Measurements from ENCODE around the gene ZNF773. TPM values are rescaled to one million over a fixed set of nuclear protein-coding genes. Genes with fewer than 3 reads are reported as not detected.
"Not testable (repeated sequence)": the region's sequence is repeated elsewhere in the genome, so short reads cannot be mapped to it uniquely, and the experiment has no call there.

The ZNF773 gene
- total and polyA plus RNA-seq, 4 experiments from 2014 or later = 5.2 to 28.7 (median 20.2) TPM

GRCh38 chr19:57515255-57515654, 15.5 kb downstream of the ZNF773 start:
- Mint-ChIP-seq H3K4me1 (no peaks in the 10 kb centered on the region), H3K9me3 (peaks cover 0 to 83% (median 71%) of the 10 kb centered on the region in 8 donors), H3K27ac (no peak overlapping the region), H3K4me3 (no peak overlapping the region), H3K36me3 (peaks cover 63 to 68% of the 10 kb centered on the region in 2 donors), H3K27me3 (no peaks in the 10 kb centered on the region)
- H3K4me1 ChIP-seq (ENCODE audit: insufficient read depth, low read length) = no peaks in the 10 kb centered on the region
- no peaks in the 10 kb centered on the region for H3K27me3 ChIP-seq (ENCODE audit: insufficient read depth, low read length)
- POLR2A ChIA-PET (ENCODE audit: partially characterized antibody) = no interaction called here
- CTCF ChIA-PET (ENCODE audit: partially characterized antibody) = no interaction called here
- intact Hi-C loops (cut with micrococcal nuclease) = no loop called here
- DNase-seq = no peak
- H3K36me3 ChIP-seq (ENCODE audit: insufficient read depth, low read length) = no peaks in the 10 kb centered on the region
- H3K9me3 ChIP-seq (ENCODE audit: control insufficient read depth in 1 of 2, low read length in 2 of 2) = peaks cover 0 to 29% of the 10 kb centered on the region in 2 donors
- no peak overlapping the region for H3K27ac ChIP-seq (ENCODE audit: low read depth, low read length)
- H3K4me3 ChIP-seq (ENCODE audit: low read length in 2 of 2) = no peak overlapping the region

DNA sequence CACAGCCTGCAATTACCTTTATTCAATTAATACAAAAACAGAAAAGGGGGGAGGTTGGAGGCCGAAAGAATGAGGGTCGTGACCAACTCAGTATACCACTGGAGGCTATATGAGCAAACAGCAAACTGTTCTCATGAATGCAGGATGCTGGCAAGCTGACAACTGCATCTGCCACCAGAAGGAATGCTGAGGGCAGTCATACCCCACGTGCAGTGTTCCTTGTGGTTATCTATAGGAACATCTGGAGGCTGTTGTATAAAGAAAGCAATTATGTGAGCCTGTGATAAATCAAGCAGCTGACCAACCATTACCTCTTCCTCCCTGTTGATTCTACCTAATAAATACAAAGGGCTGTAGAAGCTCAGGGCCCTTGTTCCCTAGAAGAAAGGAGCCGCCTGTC, 18.3 kb downstream of the ZNF773 start:
- H3K4me1 Mint-ChIP-seq; H3K4me3 ChIP-seq (ENCODE audit: low read length in 2 of 2); DNase-seq; H3K27ac Mint-ChIP-seq; H3K27me3 Mint-ChIP-seq; H3K27me3 ChIP-seq (ENCODE audit: insufficient read depth, low read length); H3K27ac ChIP-seq (ENCODE audit: low read depth, low read length); CTCF ChIA-PET (ENCODE audit: partially characterized antibody); H3K36me3 ChIP-seq (ENCODE audit: insufficient read depth, low read length); POLR2A ChIA-PET (ENCODE audit: partially characterized antibody); H3K4me1 ChIP-seq (ENCODE audit: insufficient read depth, low read length); H3K4me3 Mint-ChIP-seq; intact Hi-C loops (cut with micrococcal nuclease): not testable (repeated sequence)
- H3K9me3 ChIP-seq (ENCODE audit: control insufficient read depth in 1 of 2, low read length in 2 of 2) = peaks cover 0 to 17% of the 10 kb centered on the region in 2 donors
- H3K36me3 Mint-ChIP-seq = peaks cover 56 to 61% of the 10 kb centered on the region in 2 donors
- peaks cover 0 to 77% (median 64%) of the 10 kb centered on the region in 8 donors for H3K9me3 Mint-ChIP-seq

GRCh38 chr19:57527136-57527881, 27.6 kb downstream of the ZNF773 start, which contains the start of gene ZNF549:
TSS of gene ZNF549 (plus strand) at chr19:57527356. CDS start at chr19:57527574, 218 bp downstream.
- Histone ChIP-seq H3K36me3 (ENCODE audit: insufficient read depth, low read length) (peaks cover 16% of the 10 kb centered on the region), H3K27me3 (ENCODE audit: insufficient read depth, low read length) (no peaks in the 10 kb centered on the region), H3K9me3 (ENCODE audit: control insufficient read depth in 1 of 2, low read length in 2 of 2) (peaks cover 0 to 14% of the 10 kb centered on the region in 2 donors), H3K27ac (ENCODE audit: low read depth, low read length) (peak within 1 kb of the TSS; percentile 79), H3K4me1 (ENCODE audit: insufficient read depth, low read length) (peaks cover 16% of the 10 kb centered on the region), H3K4me3 (ENCODE audit: low read length in 2 of 2) (peak within 1 kb of the TSS; percentile 15 to 99)
- ChIA-PET POLR2A (ENCODE audit: partially characterized antibody) (interaction anchor here (0.6 to 1.3 kb wide), 15 partner anchors 24 to 361 kb away, joined by 3 to 7 read pairs (median 4); partner anchors contain the start of genes ZNF211, ZNF416, ZNF419 and ZNF550), CTCF (ENCODE audit: partially characterized antibody) (no interaction called here)
- Mint-ChIP-seq H3K27ac (peak within 1 kb of the TSS; percentile 86 to 97 (median 92)), H3K36me3 (peaks cover 41 to 47% of the 10 kb centered on the region in 2 donors), H3K4me1 (peaks cover 16 to 31% (median 22%) of the 10 kb centered on the region in 4 donors), H3K27me3 (peaks cover 0 to 4% of the 10 kb centered on the region in 2 donors), H3K9me3 (peaks cover 3 to 67% (median 54%) of the 10 kb centered on the region in 8 donors), H3K4me3 (peak within 1 kb of the TSS; percentile 86 to 98 (median 92))
- DNase-seq = peak; percentile 88 to 93 (median 90)
- intact Hi-C loops (cut with micrococcal nuclease) = loop anchor here (1.0 kb wide), 9 partner anchors 28 to 656 kb away; partner anchors contain the start of genes ZNF17, ZNF274, ZNF416 and ZNF543

DNA sequence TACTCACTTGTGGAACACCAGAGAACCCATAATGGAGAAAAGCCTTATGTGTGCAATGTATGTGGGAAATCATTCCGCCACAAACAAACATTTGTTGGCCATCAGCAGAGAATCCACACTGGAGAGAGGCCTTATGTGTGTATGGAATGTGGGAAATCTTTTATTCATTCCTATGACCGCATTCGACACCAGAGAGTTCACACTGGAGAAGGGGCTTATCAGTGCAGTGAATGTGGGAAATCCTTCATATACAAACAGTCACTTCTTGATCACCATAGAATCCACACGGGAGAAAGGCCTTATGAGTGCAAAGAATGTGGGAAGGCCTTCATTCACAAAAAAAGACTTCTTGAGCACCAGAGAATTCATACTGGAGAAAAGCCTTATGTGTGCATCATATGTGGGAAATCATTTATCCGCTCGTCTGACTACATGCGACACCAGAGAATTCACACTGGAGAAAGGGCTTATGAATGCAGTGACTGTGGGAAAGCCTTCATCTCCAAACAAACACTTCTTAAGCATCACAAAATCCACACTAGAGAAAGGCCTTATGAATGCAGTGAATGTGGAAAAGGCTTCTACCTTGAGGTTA, 38.3 kb downstream of the ZNF773 start:
- H3K4me3 ChIP-seq (ENCODE audit: low read length in 2 of 2) = peak overlapping the region; percentile 12 to 19

GRCh38 chr19:57546513-57546912, 46.8 kb downstream of the ZNF773 start:
- no peaks in the 10 kb centered on the region for H3K4me1 ChIP-seq (ENCODE audit: insufficient read depth, low read length)
- peaks cover 87 to 88% of the 10 kb centered on the region in 2 donors for H3K36me3 Mint-ChIP-seq
- POLR2A ChIA-PET (ENCODE audit: partially characterized antibody) = interaction anchor here (1.1 kb wide), 1 partner anchor 12 kb away, joined by 4 read pairs; no protein-coding TSS in a partner anchor
- no peaks in the 10 kb centered on the region for H3K27me3 ChIP-seq (ENCODE audit: insufficient read depth, low read length)
- H3K4me3 ChIP-seq (ENCODE audit: low read length in 2 of 2) = peak overlapping the region in 1 of 2 donors; percentile 9
- intact Hi-C loops (cut with micrococcal nuclease) = no loop called here
- no peaks in the 10 kb centered on the region for H3K4me1 Mint-ChIP-seq
- H3K27me3 Mint-ChIP-seq = no peaks in the 10 kb centered on the region
- H3K27ac ChIP-seq (ENCODE audit: low read depth, low read length) = no peak overlapping the region
- peaks cover 41% of the 10 kb centered on the region for H3K36me3 ChIP-seq (ENCODE audit: insufficient read depth, low read length)
- no peak overlapping the region for H3K4me3 Mint-ChIP-seq
- peaks cover 13 to 77% of the 10 kb centered on the region in 2 donors for H3K9me3 ChIP-seq (ENCODE audit: control insufficient read depth in 1 of 2, low read length in 2 of 2)
- no peak overlapping the region for H3K27ac Mint-ChIP-seq
- H3K9me3 Mint-ChIP-seq = peaks cover 10 to 98% (median 93%) of the 10 kb centered on the region in 8 donors
- DNase-seq = no peak
- CTCF ChIA-PET (ENCODE audit: partially characterized antibody) = no interaction called here

More for the DNA sequence above, 38.3 kb downstream of the ZNF773 start:
- CTCF ChIA-PET (ENCODE audit: partially characterized antibody) = no interaction called here
- Mint-ChIP-seq H3K27me3 (no peaks in the 10 kb centered on the region), H3K4me3 (no peak overlapping the region), H3K36me3 (peaks cover 90 to 93% of the 10 kb centered on the region in 2 donors), H3K9me3 (peaks cover 5 to 100% (median 96%) of the 10 kb centered on the region in 8 donors), H3K4me1 (peaks cover 0 to 10% (median 4%) of the 10 kb centered on the region in 4 donors), H3K27ac (no peak overlapping the region)
- Histone ChIP-seq H3K36me3 (ENCODE audit: insufficient read depth, low read length) (peaks cover 48% of the 10 kb centered on the region), H3K4me1 (ENCODE audit: insufficient read depth, low read length) (no peaks in the 10 kb centered on the region), H3K27ac (ENCODE audit: low read depth, low read length) (no peak overlapping the region), H3K9me3 (ENCODE audit: control insufficient read depth in 1 of 2, low read length in 2 of 2) (peaks cover 23 to 80% of the 10 kb centered on the region in 2 donors), H3K27me3 (ENCODE audit: insufficient read depth, low read length) (no peaks in the 10 kb centered on the region)
- intact Hi-C loops (cut with micrococcal nuclease) = no loop called here
- POLR2A ChIA-PET (ENCODE audit: partially characterized antibody) = no interaction called here
- DNase-seq = no peak

DNA sequence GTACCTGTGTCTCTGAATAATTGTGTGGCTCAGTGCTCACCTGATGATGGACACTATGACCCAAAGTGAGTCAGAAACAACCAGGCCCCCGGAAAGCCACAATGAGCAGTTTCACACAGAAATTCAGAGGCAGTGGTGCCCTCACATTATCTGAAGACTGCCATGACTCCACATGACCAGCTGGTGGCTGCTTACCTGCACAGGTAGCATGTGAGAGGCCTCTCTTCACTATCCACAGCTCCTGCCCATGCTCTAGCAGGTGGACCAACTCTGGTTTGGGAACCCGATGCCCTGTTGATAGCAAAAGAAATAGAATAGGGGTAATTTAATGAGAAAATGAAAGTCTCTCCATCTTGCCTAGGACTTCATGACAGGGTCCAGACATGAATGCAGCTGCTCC, 52.7 kb downstream of the ZNF773 start:
- H3K9me3 Mint-ChIP-seq = peaks cover 11 to 79% (median 70%) of the 10 kb centered on the region in 8 donors
- H3K27ac Mint-ChIP-seq = no peak overlapping the region
- intact Hi-C loops (cut with micrococcal nuclease) = no loop called here
- DNase-seq = no peak
- no peak overlapping the region for H3K4me3 Mint-ChIP-seq
- no peaks in the 10 kb centered on the region for H3K27me3 Mint-ChIP-seq
- peaks cover 94 to 100% of the 10 kb centered on the region in 2 donors for H3K36me3 Mint-ChIP-seq
- H3K9me3 ChIP-seq (ENCODE audit: control insufficient read depth in 1 of 2, low read length in 2 of 2) = peaks cover 3 to 40% of the 10 kb centered on the region in 2 donors
- CTCF ChIA-PET (ENCODE audit: partially characterized antibody) = no interaction called here
- no peaks in the 10 kb centered on the region for H3K4me1 ChIP-seq (ENCODE audit: insufficient read depth, low read length)
- H3K27me3 ChIP-seq (ENCODE audit: insufficient read depth, low read length) = no peaks in the 10 kb centered on the region
- no peak overlapping the region for H3K4me3 ChIP-seq (ENCODE audit: low read length in 2 of 2)
- POLR2A ChIA-PET (ENCODE audit: partially characterized antibody) = no interaction called here
- peaks cover 68% of the 10 kb centered on the region for H3K36me3 ChIP-seq (ENCODE audit: insufficient read depth, low read length)
- peaks cover 0 to 12% (median 1%) of the 10 kb centered on the region in 4 donors for H3K4me1 Mint-ChIP-seq
- no peak overlapping the region for H3K27ac ChIP-seq (ENCODE audit: low read depth, low read length)

DNA sequence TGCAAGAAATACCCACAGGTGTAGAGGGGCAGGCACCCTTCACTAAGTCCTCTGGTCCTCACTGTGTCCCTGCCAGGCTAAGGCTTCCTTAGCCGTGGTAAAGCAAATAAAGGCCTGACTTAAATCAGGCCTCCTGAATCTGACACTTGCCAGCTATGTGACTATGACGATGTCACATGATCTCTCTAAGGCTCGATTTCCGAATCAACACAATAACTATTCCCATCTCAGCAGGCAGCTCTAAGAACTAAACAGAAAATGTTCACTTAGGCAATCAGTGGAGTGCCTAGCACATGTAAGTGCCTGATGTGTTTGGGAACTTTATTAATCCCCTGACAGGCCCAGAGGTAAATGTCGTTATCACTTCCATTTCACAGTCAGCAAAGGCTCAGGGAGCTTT, 57.9 kb downstream of the ZNF773 start:
- Histone ChIP-seq H3K36me3 (ENCODE audit: insufficient read depth, low read length) (peaks cover 27% of the 10 kb centered on the region), H3K9me3 (ENCODE audit: control insufficient read depth in 1 of 2, low read length in 2 of 2) (peaks cover 0 to under 1% of the 10 kb centered on the region in 2 donors), H3K27me3 (ENCODE audit: insufficient read depth, low read length) (no peaks in the 10 kb centered on the region), H3K4me3 (ENCODE audit: low read length in 2 of 2) (no peak overlapping the region), H3K27ac (ENCODE audit: low read depth, low read length) (no peak overlapping the region), H3K4me1 (ENCODE audit: insufficient read depth, low read length) (peaks cover 22% of the 10 kb centered on the region)
- Mint-ChIP-seq H3K9me3 (peaks cover 3 to 49% (median 39%) of the 10 kb centered on the region in 8 donors), H3K36me3 (peaks cover 64 to 65% of the 10 kb centered on the region in 2 donors), H3K27me3 (peaks cover 0 to 1% of the 10 kb centered on the region in 2 donors), H3K4me3 (peak overlapping the region in 5 of 8 donors; percentile 91 to 99 (median 98)), H3K4me1 (peaks cover 20 to 47% (median 29%) of the 10 kb centered on the region in 4 donors), H3K27ac (no peak overlapping the region)
- POLR2A ChIA-PET (ENCODE audit: partially characterized antibody) = interaction anchor here (1.8 kb wide), 1 partner anchor 12 kb away, joined by 4 read pairs; no protein-coding TSS in a partner anchor
- no peak for DNase-seq
- intact Hi-C loops (cut with micrococcal nuclease) = no loop called here
- CTCF ChIA-PET (ENCODE audit: partially characterized antibody) = no interaction called here
